ENCODE data around the gene RPL36A. TPM values are rescaled to one million over a fixed set of nuclear protein-coding genes. Genes with fewer than 3 reads are reported as not detected.

RPL36A gene
- total and polyA plus RNA-seq, 2 of the 13 experiments (the other 11 are each of a cell fraction or from before 2014, with no cell fraction given) = 1,152 to 1,716 TPM

DNA sequence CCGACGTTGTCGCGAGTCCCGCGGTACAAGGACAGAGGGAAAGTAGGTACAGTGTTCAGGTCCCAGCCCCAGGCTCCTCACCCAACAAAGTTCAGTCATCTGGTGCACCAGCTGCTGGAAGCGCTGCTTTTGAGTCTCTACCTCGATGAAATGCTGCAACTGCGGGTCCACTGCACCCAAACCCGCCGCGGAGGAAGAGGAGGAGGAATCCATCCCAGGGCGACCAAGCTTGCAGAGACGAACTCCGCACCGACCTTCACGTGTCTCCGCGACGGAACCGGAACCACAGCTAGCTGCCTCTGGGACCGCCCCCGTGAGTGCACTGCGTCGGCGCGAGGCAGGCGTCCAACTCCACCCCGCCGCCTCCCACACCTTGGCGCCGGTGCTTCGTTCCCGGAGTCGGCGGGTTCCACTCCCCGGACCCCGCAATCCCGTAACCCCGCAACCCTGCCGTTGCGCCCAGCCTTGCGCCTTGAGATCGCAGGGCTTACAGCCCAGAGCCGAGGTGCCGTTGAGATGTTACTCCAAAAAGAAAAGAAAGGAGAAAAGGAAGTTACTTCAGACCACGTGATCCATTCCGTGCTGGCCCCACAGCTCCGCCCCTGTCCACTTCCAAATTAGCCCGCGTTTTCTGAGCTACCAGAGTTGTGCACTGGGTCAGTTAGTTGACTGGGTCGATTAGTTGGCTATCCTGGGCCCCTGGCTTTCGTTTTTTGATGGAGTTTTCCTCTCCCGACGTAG is 42.2 kb upstream of the RPL36A start, which contains the start of gene TIMM8A (continued):
- TF ChIP-seq ZNF124 (CRISPR knock-in tag; IDR thresholded peaks at IDR 0.05) (no peak), PHF20 (CRISPR knock-in tag; IDR thresholded peaks at IDR 0.05) (peak; percentile 34), SP140L (CRISPR knock-in tag; IDR thresholded peaks at IDR 0.05; ENCODE audit: borderline replicate concordance) (no peak), POGZ (CRISPR knock-in tag; IDR thresholded peaks at IDR 0.05) (no peak), SIX1 (CRISPR knock-in tag; IDR thresholded peaks at IDR 0.05; ENCODE audit: borderline replicate concordance) (no peak), AHR (CRISPR knock-in tag; IDR thresholded peaks at IDR 0.05) (no peak), ZNF354B (CRISPR knock-in tag; IDR thresholded peaks at IDR 0.05) (no peak), ZNF570 (CRISPR knock-in tag; IDR thresholded peaks at IDR 0.05; ENCODE audit: borderline replicate concordance) (no peak), AGO2 (optimal IDR thresholded peaks at IDR 0.05; ENCODE audit: low read depth, low read length) (peak; percentile 19), ZNF768 (CRISPR knock-in tag; IDR thresholded peaks at IDR 0.05) (0 out of 2 replicates have a peak, but pooled peaks have one; percentile 13), SP1 (IDR thresholded peaks at IDR 0.05) (no peak), SP1 (CRISPR knock-in tag; IDR thresholded peaks at IDR 0.05) (no peak; the same call in 1 of the 2 replicates), TRIM24 (CRISPR knock-in tag; IDR thresholded peaks at IDR 0.05) (no peak), GATAD1 (CRISPR knock-in tag; IDR thresholded peaks at IDR 0.05) (peak; percentile 80), HNRNPH1 (optimal IDR thresholded peaks at IDR 0.05; ENCODE audit: low read depth, low read length) (no peak), ZNF143 (CRISPR knock-in tag; IDR thresholded peaks at IDR 0.05) (peak; percentile 34; the same call in 1 of the 2 replicates), RAD51 (IDR thresholded peaks at IDR 0.05; ENCODE audit: borderline replicate concordance) (peak; percentile 84), NFRKB (IDR thresholded peaks at IDR 0.05) (no peak), ELF1 (CRISPR knock-in tag; IDR thresholded peaks at IDR 0.05) (peak; percentile 57)
- TF ChIP-seq, protein P1, sequence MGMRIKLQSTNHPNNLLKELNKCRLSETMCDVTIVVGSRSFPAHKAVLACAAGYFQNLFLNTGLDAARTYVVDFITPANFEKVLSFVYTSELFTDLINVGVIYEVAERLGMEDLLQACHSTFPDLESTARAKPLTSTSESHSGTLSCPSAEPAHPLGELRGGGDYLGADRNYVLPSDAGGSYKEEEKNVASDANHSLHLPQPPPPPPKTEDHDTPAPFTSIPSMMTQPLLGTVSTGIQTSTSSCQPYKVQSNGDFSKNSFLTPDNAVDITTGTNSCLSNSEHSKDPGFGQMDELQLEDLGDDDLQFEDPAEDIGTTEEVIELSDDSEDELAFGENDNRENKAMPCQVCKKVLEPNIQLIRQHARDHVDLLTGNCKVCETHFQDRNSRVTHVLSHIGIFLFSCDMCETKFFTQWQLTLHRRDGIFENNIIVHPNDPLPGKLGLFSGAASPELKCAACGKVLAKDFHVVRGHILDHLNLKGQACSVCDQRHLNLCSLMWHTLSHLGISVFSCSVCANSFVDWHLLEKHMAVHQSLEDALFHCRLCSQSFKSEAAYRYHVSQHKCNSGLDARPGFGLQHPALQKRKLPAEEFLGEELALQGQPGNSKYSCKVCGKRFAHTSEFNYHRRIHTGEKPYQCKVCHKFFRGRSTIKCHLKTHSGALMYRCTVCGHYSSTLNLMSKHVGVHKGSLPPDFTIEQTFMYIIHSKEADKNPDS (CRISPR knock-in tag; IDR thresholded peaks at IDR 0.05) = no peak
- TF ChIP-seq, protein P2, sequence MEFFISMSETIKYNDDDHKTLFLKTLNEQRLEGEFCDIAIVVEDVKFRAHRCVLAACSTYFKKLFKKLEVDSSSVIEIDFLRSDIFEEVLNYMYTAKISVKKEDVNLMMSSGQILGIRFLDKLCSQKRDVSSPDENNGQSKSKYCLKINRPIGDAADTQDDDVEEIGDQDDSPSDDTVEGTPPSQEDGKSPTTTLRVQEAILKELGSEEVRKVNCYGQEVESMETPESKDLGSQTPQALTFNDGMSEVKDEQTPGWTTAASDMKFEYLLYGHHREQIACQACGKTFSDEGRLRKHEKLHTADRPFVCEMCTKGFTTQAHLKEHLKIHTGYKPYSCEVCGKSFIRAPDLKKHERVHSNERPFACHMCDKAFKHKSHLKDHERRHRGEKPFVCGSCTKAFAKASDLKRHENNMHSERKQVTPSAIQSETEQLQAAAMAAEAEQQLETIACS (CRISPR knock-in tag; IDR thresholded peaks at IDR 0.05) = no peak
- TF ChIP-seq, protein P3, sequence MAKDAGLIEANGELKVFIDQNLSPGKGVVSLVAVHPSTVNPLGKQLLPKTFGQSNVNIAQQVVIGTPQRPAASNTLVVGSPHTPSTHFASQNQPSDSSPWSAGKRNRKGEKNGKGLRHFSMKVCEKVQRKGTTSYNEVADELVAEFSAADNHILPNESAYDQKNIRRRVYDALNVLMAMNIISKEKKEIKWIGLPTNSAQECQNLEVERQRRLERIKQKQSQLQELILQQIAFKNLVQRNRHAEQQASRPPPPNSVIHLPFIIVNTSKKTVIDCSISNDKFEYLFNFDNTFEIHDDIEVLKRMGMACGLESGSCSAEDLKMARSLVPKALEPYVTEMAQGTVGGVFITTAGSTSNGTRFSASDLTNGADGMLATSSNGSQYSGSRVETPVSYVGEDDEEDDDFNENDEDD (CRISPR knock-in tag; IDR thresholded peaks at IDR 0.05; ENCODE audit: borderline replicate concordance) = peak; percentile 83
- TF ChIP-seq, protein P4, sequence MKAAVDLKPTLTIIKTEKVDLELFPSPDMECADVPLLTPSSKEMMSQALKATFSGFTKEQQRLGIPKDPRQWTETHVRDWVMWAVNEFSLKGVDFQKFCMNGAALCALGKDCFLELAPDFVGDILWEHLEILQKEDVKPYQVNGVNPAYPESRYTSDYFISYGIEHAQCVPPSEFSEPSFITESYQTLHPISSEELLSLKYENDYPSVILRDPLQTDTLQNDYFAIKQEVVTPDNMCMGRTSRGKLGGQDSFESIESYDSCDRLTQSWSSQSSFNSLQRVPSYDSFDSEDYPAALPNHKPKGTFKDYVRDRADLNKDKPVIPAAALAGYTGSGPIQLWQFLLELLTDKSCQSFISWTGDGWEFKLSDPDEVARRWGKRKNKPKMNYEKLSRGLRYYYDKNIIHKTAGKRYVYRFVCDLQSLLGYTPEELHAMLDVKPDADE (CRISPR knock-in tag; IDR thresholded peaks at IDR 0.05) = no peak
